Gastroesophageal sphincter (tissue), 4 donors: Measurements from ENCODE around the gene SLTM. TPM values are rescaled to one million over a fixed set of nuclear protein-coding genes. Genes with fewer than 3 reads are reported as not detected.

Experiments used
- ATAC-seq: fragments of 150-250 bp; one replicate; pipeline ENCODE4 v1.9.1; 2016; ENCODE audit warnings: mild to moderate bottlenecking, moderate library complexity
- H3K27ac ChIP-seq, 4 donors: fragments of 200-600 bp; sonication (generic) in 3 of 4; 1 replicate in 3 of 4; 2 replicates in 1 of 4; pipeline ENCODE4 v1.5.1; 2016 to 2019
- H3K27me3 ChIP-seq: fragments of 200-600 bp; sonication (generic); one replicate; pipeline ENCODE4 v1.5.1; 2019
- H3K36me3 ChIP-seq, 2 donors: fragments of 200-600 bp; sonication (generic); one replicate each; pipeline ENCODE4 v1.5.1; 2019; ENCODE audit warnings: control low read depth in 1 of 2
- H3K4me1 ChIP-seq, 3 donors: fragments of 200-600 bp; sonication (generic); 1 replicate in 2 of 3; 2 replicates in 1 of 3; pipeline ENCODE4 v1.5.1; 2016 to 2019; ENCODE audit warnings: control low read depth in 2 of 3
- H3K4me3 ChIP-seq, 2 donors: fragments of 200-600 bp; sonication (generic); one replicate each; pipeline ENCODE4 v1.5.1; 2019; ENCODE audit warnings: mild to moderate bottlenecking in 1 of 2, moderate library complexity in 1 of 2
- H3K9me3 ChIP-seq, 3 donors: fragments of 200-600 bp; sonication (generic); one replicate each; pipeline ENCODE4 v1.5.1; 2017 to 2019; ENCODE audit warnings: control low read depth in 2 of 3
- CTCF ChIP-seq, 4 experiments: fragments of 200-600 bp in 2 of 4; fragments of 450-650 bp in 2 of 4; sonication (generic) in 1 of 4; IDR thresholded peaks; one replicate each; pipeline ENCODE4 v1.5.1; 2017 to 2019; ENCODE audit warnings: antibody characterized with exemption in 4 of 4, mild to moderate bottlenecking in 2 of 4, moderate library complexity in 2 of 4
- EP300 ChIP-seq: sonication (generic); formaldehyde crosslinking; IDR thresholded peaks from one replicate; pipeline ENCODE4 v1.6.1; 2017; ENCODE audit warnings: antibody characterized with exemption, mild to moderate bottlenecking
- POLR2A ChIP-seq, 2 donors: fragments of 450-650 bp; IDR thresholded peaks; one replicate each; pipeline ENCODE4 v1.6.1; 2017; ENCODE audit warnings: antibody characterized with exemption in 2 of 2, mild to moderate bottlenecking in 2 of 2, moderate library complexity in 1 of 2
- POLR2AphosphoS5 ChIP-seq: sonication (generic); formaldehyde crosslinking; IDR thresholded peaks from one replicate; pipeline ENCODE4 v1.6.1; 2017; ENCODE audit warnings: antibody characterized with exemption
- WGBS, 2 donors: methylation state at CpG; one replicate each; pipeline ENCODE4 v1.1.5; 2018; ENCODE audit warnings: low coverage in 1 of 2; 5-methylcytosine and 5-hydroxymethylcytosine counted together
- total RNA-seq, 4 donors: library from RNA; depleted of rRNA; stranded (reverse); fragments of >200 nt; gene quantifications; one replicate each; pipeline ENCODE4 v1.1.0, GENCODE V29; 2016

SLTM gene
- total RNA-seq, 4 donors from 2014 or later = 79.2 to 120 (median 84.4) TPM

DNA sequence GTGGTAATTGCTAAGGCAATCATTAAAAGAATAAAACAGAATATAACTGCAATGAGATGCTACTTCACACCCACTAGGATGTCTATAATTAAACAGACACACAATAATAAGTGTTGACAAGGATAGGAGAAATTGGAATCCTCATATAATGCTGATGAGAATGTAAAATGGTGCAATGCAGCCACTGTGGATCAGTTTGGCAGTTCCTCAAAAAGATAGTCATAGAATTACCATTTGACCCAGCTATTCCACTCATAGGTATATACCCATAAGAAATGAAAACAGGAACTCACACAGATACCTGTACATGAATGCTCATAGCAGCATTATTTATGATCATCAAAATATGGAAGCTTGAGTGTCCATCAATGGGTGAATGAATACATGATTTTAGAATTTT, 44.4 kb upstream of the SLTM start:
- H3K9me3 ChIP-seq = no peaks in the 10 kb centered on the region
- H3K27ac ChIP-seq = no peak overlapping the region
- ATAC-seq = no peak
- TF ChIP-seq POLR2AphosphoS5 (no peak), POLR2A (IDR thresholded peaks at IDR 0.05) (no peak), EP300 (no peak), CTCF (IDR thresholded peaks at IDR 0.05) (no peak)
- no peaks in the 10 kb centered on the region for H3K27me3 ChIP-seq
- peaks cover 0 to 9% (median 0%) of the 10 kb centered on the region in 3 donors for H3K4me1 ChIP-seq
- no peak overlapping the region for H3K4me3 ChIP-seq
- H3K36me3 ChIP-seq = no peaks in the 10 kb centered on the region

- TF ChIP-seq EP300 (no peak), CTCF (IDR thresholded peaks at IDR 0.05) (no peak), POLR2AphosphoS5 (no peak), POLR2A (IDR thresholded peaks at IDR 0.05) (no peak)
- ATAC-seq = no peak
- Histone ChIP-seq H3K27me3 (peaks cover 6% of the 10 kb centered on the region), H3K4me3 (no peak overlapping the region), H3K9me3 (no peaks in the 10 kb centered on the region), H3K27ac (no peak overlapping the region), H3K4me1 (no peaks in the 10 kb centered on the region), H3K36me3 (no peaks in the 10 kb centered on the region)
- WGBS, 2 donors = 74% methylated on average over 2 of the region's 2 CpGs; no CpG with 5 or more reads in 1 of the 2 donors
Measured at GRCh38 chr15:58967479-58967878, 34.0 kb upstream of the SLTM start.

GRCh38 chr15:58966698-58967097, 33.2 kb upstream of the SLTM start:
- Histone ChIP-seq H3K4me1 (no peaks in the 10 kb centered on the region), H3K36me3 (no peaks in the 10 kb centered on the region), H3K27me3 (peaks cover 1% of the 10 kb centered on the region), H3K27ac (no peak overlapping the region), H3K9me3 (no peaks in the 10 kb centered on the region), H3K4me3 (no peak overlapping the region)
- ATAC-seq = no peak
- TF ChIP-seq EP300 (no peak), CTCF (IDR thresholded peaks at IDR 0.05) (no peak), POLR2A (IDR thresholded peaks at IDR 0.05) (no peak), POLR2AphosphoS5 (no peak)
- 70 to 81% methylated on average over 2 to 3 of the region's 3 CpGs for WGBS, 2 donors

DNA sequence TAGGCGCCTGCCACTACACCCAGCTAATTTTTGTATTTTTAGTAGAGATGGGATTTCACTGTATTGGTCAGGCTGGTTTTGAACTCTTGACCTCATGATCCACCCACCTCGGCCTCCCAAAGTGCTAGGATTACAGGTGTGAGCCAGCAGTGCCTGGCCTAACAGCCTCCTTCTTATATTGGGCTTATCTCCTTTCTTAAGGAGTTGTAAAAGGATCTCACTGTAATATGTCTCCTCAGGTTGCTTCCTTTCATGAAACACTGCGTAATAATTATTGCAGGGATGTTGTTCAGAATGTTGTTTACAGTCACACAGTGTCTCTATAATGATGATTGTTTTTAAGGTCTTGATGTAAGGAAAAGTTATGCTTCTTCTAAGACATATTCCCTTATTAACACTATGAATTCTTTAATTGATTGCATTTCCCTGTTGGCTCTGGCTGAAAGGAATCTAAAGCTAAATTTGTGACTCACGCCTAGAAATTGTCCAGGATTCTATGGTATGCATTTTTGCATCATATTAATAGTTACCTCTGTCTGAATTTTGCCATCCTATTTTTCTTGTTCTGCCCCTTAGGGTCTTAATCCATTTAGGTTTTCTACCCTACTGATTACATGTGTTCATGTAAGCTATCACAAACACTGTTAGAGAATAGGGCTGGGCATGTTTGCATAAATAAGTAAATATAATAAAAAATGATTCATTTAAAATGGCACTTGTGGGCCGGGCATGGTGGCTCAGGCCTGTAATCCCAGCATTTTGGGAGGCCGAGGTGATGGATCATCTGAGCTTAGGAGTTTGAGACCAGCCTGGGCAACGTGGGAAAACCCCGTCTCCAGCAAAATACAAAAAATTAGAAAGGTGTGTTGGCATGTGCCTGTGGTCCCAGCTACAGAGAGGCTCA, 29.4 kb upstream of the SLTM start:
- 84 to 87% methylated on average over 4 to 8 of the region's 8 CpGs for WGBS, 2 donors

More for the DNA sequence above, 29.4 kb upstream of the SLTM start:
- no peak overlapping the region for H3K27ac ChIP-seq
- H3K36me3 ChIP-seq = no peaks in the 10 kb centered on the region
- no peaks in the 10 kb centered on the region for H3K9me3 ChIP-seq
- no peaks in the 10 kb centered on the region for H3K27me3 ChIP-seq
- ATAC-seq = no peak
- H3K4me1 ChIP-seq = no peaks in the 10 kb centered on the region
- TF ChIP-seq EP300 (no peak), POLR2A (IDR thresholded peaks at IDR 0.05) (no peak), POLR2AphosphoS5 (no peak), CTCF (IDR thresholded peaks at IDR 0.05) (no peak)
- no peak overlapping the region for H3K4me3 ChIP-seq
